ENCODE results near the gene IBA57.
A peak's percentile ranks its signal among the peaks of the same experiment; 100 is the strongest.

The IBA57 gene

GRCh38 chr1:228156941-228157728 lies 8.5 kb upstream of the IBA57 start:
- DNase-seq (ENCODE audit: low read depth in 2 of 2) = no peak

DNA sequence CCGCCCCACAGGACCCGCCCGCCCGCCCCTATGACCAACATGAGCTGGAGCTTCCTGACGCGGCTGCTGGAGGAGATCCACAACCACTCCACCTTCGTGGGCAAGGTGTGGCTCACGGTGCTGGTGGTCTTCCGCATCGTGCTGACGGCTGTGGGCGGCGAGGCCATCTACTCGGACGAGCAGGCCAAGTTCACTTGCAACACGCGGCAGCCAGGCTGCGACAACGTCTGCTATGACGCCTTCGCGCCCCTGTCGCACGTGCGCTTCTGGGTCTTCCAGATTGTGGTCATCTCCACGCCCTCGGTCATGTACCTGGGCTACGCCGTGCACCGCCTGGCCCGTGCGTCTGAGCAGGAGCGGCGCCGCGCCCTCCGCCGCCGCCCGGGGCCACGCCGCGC lies 7.9 kb upstream of the IBA57 start:
- no peak for DNase-seq (ENCODE audit: low read depth in 2 of 2)

- DNase-seq (ENCODE audit: low read depth in 2 of 2) = no peak
These were observed 7.2 kb upstream of the IBA57 start for GRCh38 chr1:228158151-228159007.

- DNase-seq (ENCODE audit: low read depth in 2 of 2) = no peak
These were observed 6.5 kb upstream of the IBA57 start for GRCh38 chr1:228159008-228159665.

DNA sequence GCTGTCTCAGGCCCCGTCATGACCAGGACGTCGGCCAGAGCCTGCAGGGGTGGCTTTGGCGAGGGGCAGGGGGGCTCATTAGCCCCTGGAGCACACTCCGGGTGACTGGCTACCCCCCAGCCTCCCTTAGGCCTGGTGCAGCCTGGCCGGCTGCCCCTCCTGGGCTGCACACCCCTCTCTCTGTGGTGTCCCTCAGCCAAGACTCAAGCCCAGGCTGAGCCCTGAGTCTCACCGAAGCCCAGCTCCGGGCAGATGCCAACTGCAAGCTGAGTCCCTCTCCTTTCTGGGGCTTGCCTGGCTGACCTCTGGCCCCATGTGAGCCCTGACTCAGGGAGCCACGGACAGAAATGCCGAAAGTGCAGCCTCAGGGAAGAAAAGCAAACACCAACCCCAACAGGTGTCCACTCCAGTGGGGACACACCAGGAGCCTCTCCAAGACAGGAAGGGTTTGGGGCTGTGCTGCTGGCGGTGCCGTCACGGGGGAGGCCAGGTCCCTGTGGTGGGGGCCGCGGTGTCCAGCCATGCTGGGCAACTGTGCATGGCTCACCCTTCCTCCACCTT lies 5.3 kb upstream of the IBA57 start:
- no peak for DNase-seq (ENCODE audit: low read depth in 2 of 2)

- DNase-seq (ENCODE audit: low read depth in 2 of 2) = no peak
These were observed 4.2 kb upstream of the IBA57 start for GRCh38 chr1:228161362-228161761.

GRCh38 chr1:228161866-228162265 lies 3.7 kb upstream of the IBA57 start:
- DNase-seq (ENCODE audit: low read depth in 2 of 2) = no peak

- DNase-seq (ENCODE audit: low read depth in 2 of 2) = no peak
These were observed 3.2 kb upstream of the IBA57 start for GRCh38 chr1:228162286-228163006.

DNA sequence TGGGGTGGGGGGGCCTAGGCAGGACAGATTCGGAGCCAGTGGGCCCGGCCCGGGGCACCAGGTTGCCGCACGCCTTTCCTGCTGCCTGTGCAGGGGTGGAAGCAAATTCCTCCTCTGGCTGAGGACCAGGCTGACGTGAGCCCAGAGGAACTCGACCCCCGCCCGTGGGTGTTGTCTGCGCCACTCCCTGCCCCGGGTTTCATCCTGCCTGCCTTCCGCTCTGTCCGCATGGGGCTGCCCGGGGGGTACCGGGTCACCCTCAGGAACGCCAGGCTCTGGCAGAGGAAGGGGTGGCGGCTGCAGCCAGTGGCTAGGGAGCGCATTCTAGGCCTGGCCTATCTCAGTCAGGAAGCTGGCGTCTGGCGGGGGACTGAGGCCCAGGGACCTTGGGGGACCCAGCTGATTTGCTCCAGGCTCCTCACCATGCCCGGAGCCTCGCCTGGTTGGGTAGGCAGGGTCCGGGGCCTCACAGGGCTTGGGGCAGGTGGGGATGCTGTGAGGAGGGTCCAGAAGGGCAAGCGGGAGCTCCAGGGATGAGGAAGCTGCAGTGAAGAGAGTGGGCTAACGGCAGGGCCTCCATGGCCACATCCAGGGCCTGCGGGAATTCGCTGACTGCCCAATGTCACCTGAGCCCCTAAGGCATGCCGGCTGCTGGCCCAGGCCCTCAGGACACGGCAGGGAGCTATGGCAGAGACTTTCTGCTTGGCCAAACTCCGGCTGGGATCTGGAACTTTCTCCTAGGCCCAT lies 2.4 kb upstream of the IBA57 start:
- no peak for DNase-seq (ENCODE audit: low read depth in 2 of 2)

- no peak for DNase-seq (ENCODE audit: low read depth in 2 of 2)
These were observed 1.7 kb upstream of the IBA57 start for GRCh38 chr1:228163776-228164519.

DNA sequence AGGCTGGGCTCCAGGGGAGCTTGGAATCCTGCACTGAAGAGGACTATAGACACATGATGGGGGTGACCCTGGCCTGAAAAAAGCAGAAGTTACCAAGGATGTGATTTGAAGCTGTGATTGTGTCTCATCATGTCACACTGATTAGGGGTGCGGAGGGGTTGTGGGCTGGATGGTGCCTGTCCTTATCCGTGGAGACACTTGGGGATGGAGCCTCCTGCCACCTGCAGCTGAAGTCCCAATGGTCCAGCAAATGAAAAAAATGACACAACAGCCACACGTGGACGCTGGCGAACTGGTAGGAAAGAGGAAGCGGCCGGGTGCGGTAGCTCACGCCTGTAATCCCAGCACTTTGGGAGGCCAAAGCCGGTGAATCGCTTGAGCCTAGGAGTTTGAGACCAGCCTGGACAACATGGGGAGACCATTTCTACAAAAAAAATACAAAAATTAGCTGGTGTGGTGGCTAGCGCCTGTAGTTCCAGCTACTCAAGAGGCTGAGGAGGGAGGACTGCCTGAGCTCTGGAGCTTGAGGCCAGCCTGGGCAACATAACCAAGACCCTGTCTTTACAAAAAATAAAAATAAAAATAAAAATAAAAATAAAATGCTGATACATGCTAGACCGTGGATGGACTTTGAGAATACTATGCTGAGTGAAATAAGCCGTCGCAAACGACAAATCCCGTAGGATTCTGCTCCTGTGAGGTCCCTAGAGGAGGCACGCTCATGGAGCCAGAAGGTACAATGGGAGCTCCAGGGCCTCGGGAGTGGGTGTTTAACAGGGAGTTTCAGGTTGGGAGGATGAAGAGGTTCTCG lies 838 bp upstream of the IBA57 start:
- no peak for DNase-seq (ENCODE audit: low read depth in 2 of 2)

- peak in 1 of 2 donors; percentile 20 for DNase-seq (ENCODE audit: low read depth in 2 of 2)
These were observed 749 bp downstream of the IBA57 start for GRCh38 chr1:228166170-228166936.

DNA sequence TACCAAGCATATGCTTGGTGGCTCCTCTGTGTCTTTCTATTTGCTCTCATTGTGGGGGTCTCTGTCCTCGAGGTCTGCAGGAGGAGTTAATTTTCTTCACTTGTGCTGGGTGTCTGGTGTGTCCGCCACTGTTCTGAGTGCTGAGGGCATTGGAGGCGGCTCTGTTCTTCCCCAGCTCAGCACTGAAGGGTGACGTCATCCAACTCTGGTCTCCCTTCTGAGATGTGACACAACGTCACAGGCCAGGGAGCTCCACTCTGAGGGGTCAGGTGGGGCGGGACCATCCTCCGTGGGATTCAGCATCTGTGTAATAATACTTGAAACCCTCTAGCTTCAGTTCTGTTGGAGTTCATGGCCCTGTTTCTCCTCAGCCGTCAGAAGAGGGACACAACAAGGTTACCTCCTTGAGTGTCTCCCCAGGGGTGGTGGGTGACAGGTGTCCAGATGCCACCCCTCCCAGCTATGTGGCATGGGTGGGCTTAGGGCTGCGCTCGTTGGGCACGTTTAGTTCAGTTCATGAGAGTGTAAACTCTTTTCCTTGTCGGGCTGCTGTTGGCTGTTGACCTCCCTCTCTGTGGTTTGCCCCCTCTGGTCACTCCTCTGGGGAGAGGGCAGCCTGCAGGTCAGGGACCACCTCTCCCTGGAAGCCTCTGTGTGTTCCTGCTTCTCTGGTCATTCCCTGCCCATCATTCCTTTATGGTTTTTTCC lies 3.1 kb downstream of the IBA57 start:
- no peak for DNase-seq (ENCODE audit: low read depth in 2 of 2)

DNA sequence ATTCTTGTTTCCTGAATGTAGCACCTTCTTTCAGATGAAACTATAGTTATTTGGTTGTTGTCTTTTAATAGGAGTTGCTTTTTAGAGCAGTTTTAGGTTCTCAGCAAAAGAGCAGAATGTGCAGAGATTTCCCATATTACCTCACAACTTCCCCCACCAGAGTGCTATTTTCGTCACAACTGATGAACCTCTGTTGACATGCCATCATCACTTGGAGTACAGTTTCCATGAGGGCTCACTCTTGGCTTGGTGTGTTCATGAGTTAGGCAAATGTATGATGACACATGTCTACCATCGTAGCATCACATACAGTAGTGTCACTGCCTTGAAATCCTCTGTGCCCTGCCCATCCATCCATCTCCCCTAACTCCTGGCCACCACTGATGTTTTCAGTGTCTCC lies 3.7 kb downstream of the IBA57 start:
- no peak for DNase-seq (ENCODE audit: low read depth in 2 of 2)

DNA sequence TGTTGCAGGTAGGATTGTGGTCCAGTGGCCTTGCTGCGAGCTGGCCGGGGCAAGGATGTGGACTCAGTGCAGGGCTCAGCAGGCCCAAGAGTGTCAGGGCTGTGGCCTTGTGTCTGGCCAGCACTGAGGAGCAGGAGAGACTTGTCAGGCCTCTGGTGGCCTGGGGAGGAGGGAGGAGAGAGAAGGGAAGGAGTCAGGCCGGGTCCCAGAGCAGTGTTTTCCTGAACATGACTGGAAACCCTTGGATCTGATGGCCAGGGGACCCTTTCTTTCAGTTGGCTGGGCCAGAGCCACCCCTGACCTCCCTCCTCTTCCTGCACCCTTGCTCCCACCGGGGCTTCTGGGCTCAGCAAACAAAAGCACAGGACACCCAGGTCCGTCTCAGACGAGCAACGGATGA lies 5.1 kb downstream of the IBA57 start:
- DNase-seq (ENCODE audit: low read depth in 2 of 2) = no peak

GRCh38 chr1:228171221-228171891 lies 5.8 kb downstream of the IBA57 start:
- DNase-seq (ENCODE audit: low read depth in 2 of 2) = no peak
